Skin of body (tissue), 2 donors: ENCODE measurements around the gene SLC9C2. TPM values are rescaled to one million over a fixed set of nuclear protein-coding genes. Genes with fewer than 3 reads are reported as not detected.
"Not testable (repeated sequence)": the region's sequence is repeated elsewhere in the genome, so short reads cannot be mapped to it uniquely, and the experiment has no call there.

ENCODE experiments used
- DNase-seq: peaks from one replicate; lab custom pipeline; 2025; lab: John Stamatoyannopoulos, UW
- total RNA-seq: library from RNA; depleted of rRNA; stranded (reverse); fragments of >200 nt; gene quantifications from one replicate; pipeline ENCODE4 v1.2.3, GENCODE V29; 2014

SLC9C2 gene
- total RNA-seq, 1 donor from 2014 or later, result not detected

DNA sequence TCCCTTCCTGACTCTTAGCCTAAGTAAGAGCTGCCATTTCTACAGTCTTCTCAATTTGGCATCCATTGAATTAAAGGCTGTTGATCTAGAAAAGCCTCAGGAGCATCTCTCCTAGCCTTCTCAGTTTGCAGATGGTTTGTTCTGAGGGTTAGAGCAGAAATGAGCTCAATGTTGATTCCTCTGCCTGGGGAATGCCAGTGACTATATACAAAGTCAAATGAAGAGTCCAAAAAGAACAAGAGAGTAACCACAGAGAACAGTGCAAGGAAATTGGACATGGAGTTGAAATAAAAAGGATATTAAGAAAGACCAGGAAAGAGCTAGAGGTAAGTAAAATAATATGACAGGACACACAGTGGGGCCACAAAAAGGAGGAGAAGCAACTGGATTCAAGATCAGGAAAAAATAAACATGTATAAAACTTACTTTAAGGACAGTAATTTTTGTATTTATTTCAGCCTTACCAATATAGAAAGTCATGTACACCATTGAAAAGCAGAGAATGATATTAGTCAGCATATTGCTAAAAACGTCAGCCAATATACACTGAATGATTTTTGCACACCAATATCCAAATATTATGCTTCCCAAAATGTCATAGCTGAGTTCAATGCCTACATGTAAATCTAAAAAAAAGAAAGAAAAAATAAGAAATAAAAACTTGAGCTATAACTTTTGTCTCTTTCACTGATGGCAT, 21.3 kb downstream of the SLC9C2 start:
- no peak for DNase-seq

DNA sequence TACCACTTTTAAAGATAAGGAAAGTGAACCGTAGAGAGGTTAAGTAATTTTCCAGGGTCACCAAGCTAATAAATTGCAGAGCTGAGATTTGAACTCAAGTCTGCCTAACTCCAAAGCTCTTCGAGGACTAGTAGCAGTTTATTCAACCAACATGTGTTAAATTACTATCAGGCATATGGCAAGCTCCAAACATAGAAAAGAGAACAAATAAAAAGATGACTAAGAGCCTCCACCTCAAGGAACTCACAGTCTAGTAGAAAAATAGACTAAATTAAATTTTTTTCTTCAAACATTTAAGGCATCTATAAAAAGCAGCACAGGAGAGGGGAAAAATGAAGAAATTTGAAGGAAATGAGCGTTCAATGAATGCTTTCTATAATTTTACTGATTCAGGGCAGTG, 22.2 kb downstream of the SLC9C2 start:
- DNase-seq, result no peak

DNA sequence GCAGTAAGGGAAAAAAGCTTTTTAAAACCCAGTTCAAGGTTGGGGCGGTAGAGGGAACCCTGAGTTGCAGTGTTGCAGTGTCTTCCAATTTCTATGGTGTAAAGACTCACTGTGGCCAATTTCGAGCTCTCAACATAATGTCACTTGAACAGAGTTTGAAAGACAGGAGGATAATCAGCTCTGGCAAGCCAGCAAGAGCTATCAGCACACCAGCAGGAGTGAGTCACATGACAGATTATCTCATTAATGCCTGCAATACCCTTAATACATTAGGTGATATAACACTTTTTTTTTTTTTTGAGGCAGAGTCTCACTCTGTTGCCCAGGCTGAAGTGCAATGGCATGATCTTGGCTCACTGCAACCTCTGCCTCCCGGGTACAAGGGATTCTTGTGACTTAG, 22.8 kb downstream of the SLC9C2 start:
- no peak for DNase-seq

DNA sequence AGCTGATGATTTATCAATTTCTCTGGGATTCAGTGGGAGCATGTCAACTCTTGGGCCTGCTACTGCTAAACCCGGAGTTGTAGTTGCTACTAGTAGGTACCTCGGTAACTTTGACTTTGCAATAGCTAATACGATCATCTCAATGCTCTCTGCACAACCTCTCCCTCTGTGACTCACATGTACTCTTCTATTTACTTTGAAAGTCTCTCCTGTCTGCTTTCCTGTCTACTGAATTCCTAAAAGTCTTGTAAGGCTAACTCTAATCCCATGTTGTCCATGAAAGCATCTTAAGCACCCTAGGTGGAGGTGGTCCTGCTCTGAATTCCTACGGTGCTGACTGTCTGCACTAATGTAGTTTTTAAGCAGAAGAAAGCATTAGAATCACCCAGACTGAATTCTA, 29.3 kb downstream of the SLC9C2 start:
- no peak for DNase-seq

- DNase-seq, result no peak
Measured at GRCh38 chr1:173572201-173572873, 30.5 kb downstream of the SLC9C2 start.

DNA sequence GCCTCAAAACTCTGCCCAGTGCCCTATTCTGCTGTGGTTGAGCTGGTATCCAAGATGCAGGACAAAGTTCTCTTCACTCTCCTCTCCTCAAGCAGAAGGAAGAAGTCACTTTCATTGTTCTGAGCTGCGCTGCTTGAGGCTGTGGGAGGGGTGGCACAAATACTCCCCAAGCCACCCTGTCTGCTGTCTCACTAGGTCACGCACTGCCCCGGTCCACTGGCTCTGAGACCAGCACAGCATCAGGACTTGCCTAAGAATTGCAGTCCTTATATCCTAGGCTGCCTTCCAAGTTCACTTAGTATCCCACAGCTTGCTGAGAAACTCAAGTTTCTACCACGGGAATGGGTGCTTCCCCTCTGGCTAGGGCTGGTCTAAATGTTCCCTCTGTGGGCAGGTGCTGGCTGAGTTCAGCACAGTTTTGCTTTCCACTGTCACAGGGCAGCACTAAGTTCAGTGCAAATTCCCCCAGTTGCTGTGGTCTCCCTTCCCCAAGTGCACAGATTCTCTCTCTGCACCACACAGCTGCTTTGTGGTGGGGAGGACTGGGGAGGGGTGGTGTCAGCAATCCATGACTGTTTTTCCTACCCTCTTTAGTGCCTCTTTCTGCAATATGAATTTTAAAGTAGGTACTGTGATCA, 32.4 kb downstream of the SLC9C2 start:
- no peak for DNase-seq

- DNase-seq, result no peak
Measured at GRCh38 chr1:173568483-173568882, 34.4 kb downstream of the SLC9C2 start.

DNA sequence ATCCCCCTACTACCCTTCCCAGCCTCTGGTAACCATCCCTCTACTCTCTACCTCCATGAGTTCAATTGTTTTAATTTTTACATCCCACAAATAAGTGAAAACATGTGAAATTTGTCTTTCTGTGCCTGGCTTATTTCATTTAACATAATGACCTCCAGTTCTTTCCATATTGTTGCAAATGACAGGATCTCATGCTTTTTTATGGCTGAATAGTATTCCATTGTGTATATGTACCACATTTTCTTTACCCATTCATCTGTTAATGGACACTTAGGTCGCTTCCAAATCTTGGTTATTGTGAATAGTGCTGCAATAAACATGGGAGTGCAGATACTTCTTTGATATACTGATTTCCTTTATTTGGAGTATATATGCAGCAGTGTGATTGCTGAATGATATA, 39.0 kb downstream of the SLC9C2 start:
- DNase-seq, result not testable (repeated sequence)

DNA sequence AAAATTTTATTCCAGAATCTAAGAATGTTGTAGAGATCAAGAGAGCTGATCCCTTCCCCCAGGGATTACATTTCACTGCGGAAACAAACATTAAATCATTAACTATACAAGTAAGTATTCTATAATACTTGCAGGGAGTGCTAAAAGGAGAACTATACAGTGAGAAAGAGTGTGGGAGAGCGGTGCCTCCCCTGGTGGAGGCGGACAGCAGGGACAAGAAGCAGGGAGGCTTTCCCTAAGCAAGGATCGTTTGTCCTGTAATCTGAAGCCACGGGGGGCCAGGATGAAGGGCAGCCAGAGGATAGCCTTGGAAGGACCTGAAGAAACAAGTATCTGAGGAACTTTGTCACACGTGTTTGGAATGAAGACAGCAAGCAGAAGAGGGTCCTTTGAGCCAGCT, 40.1 kb downstream of the SLC9C2 start:
- no peak for DNase-seq

DNA sequence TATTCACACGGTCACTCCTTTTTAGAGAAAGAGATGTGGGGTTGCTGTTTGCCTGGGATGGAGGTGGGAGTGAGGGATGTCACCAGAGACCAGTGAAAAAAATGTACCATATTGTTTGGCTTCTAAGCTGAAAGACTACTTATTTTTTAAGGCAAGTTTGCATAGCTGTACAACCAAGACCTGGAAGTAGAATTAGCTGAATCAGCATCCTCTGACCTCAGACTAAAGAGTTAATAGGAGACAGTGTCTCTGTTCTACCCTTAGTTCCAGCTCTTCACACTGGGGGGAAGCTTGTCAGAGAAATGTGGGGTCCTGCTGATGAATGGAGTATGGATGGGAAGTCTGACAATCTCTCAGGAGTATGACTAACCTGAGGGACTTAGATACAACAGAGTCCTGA, 41.6 kb downstream of the SLC9C2 start:
- no peak for DNase-seq

DNA sequence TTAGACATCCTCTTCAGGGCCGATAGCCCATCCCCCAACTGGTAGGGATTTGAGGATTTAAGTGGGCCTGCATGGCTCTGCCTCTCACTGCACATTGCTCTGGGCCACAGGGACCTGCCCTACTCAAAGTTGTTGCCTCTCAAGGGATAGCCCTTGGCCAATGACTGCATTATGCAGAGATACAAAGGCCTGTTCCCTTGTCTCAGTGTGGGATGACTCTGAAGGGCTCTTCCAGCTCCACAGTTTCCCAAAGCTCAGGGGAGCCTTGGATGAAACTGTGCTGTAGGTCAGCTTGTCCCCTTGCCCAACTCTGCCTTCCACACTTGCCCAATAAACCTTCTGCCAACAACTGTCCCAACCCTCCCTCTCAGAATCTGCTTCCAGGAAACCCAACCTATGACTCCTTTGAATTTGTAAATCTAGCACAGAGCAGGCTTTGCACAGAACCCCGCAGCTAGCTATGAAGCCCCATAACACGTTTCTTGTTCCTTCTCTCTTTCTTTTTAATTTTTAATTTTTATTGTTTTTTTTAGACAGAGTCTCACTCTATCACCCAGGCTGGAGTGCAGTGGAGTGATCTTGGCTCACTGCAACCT, 42.5 kb downstream of the SLC9C2 start:
- DNase-seq, result no peak

DNA sequence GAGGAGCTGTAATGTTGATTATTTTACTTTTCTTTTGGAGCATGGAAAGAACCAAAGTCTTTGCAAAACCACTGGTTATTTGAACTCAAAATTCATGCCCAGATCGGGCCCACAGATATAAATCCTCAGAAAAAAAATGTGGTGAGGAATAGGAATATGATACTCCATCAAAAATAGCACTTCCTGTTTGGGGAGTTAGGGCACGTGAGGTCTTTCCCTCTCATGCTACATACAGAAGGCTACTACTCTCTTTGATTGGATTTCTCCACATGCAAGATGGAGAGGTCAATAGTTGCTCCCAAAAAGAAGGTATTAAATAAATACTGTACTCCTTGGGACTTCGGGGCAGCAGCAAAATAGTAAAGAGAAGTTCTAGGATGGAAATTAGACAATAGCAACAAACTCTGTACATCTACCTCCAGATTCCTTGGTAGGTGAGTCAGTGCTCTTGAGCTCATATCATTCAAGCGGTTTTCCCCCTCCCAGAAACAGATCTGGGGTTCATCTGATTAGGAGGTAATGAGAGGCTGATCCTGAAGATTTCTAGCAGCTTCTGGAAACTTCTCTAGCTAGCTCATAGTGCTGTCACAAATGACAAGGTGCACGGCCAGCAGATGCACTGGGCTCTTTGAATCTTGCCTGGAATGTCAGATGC, 47.1 kb downstream of the SLC9C2 start:
- no peak for DNase-seq

- DNase-seq, result no peak
Measured at GRCh38 chr1:173554541-173555250, 48.2 kb downstream of the SLC9C2 start.

GRCh38 chr1:173554089-173554488, 48.8 kb downstream of the SLC9C2 start:
- no peak for DNase-seq

GRCh38 chr1:173553312-173553711, 49.6 kb downstream of the SLC9C2 start:
- DNase-seq, result no peak

DNA sequence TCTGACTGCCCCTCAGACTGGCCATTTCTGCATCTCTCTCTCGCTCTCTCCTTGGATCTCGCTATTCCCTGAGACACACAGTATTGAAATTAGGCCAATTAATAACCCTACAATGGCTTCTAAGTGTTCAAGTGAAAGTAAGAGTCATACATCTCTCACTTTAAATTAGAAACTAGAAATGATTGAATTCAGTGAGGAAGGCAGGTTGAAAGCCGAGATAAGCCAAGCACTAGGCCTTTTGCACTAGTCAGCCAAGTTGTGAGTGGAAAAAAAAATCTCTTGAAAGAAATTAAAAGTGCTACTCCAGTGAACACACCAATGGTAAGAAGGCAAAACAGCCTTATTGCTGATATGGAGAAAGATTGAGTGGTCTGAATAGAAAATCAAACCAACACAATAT, 51.2 kb downstream of the SLC9C2 start:
- DNase-seq, result no peak

DNA sequence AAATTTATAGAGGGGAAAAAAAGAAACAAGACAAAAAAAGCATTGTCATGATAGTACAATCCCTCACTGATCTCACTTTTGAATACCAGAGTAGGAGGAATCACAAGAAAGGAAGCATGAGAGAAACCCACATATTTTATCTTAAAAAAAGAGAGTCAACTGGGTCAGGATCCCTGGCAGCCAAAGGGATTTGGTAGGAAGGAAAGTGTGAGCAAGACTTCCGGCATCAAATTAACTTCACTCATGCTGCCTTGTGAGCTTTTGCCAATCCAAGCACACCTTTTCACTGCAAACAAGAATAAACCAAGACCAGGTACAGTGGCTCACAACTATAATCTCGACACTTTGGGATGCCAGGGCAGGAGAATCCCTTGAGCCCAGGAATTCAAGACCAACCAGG, 53.1 kb downstream of the SLC9C2 start:
- DNase-seq, result no peak

DNA sequence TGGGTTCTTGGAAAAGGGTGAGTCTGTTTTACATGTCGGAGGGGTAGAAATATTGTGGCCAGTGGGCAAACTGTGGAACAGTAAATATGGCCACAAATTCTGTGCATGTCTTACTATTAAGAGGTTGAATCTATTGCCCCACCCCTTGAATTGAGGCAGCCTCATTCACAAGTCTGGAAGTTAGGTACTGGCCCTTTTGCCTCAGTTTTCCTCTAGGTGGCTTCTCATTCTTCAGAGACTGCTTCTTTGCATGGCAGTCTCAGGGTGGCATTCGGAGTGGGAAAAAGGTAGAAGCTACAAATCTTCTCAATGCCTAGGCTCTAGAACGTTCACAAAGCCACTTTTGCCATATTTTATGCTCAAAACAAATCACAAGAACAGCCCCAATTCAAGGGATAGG, 57.2 kb downstream of the SLC9C2 start:
- no peak for DNase-seq

DNA sequence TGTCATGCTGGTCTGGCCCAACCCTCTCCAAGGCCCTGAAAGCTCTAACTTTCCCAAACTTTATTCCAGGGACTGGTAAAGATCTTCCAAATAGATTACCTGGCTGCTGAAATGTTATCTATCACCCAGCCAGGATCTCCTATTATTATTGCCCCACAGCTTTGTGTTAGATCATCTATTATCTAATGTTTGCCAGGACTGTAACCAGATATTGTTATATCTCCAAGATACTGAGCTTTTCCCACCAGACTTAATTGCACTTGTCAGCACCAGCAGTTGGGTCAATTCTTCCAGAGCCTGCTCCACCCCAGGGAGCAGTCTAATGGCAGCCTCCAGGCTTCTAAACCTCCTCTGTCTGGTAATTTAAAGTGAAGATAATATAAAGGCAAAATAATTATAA, 66.6 kb downstream of the SLC9C2 start:
- DNase-seq, result no peak

- no peak for DNase-seq
Measured at GRCh38 chr1:173532237-173532636, 70.6 kb downstream of the SLC9C2 start.
